Measurements from ENCODE around the gene ADGRV1.

The ADGRV1 gene

GRCh38 chr5:90897618-90898017, 339.0 kb downstream of the ADGRV1 start:
- Histone ChIP-seq H3K9ac (ENCODE audit: low read length) (no peak overlapping the region), H3K4me3 (ENCODE audit: low read length) (no peak overlapping the region), H3K4me1 (ENCODE audit: control insufficient read depth, insufficient read depth, low read length) (peaks cover 3% of the 10 kb centered on the region), H3K36me3 (ENCODE audit: control insufficient read depth, insufficient read depth, low read length, severe bottlenecking) (no peaks in the 10 kb centered on the region), H3K27me3 (replicated peaks; ENCODE audit: control insufficient read depth, insufficient read depth, low read length) (no peaks in the 10 kb centered on the region), H3K9me3 (ENCODE audit: control insufficient read depth, low read length) (no peaks in the 10 kb centered on the region)
- DNase-seq (ENCODE audit: low read depth), result no peak

GRCh38 chr5:90898326-90899013, 339.9 kb downstream of the ADGRV1 start:
- H3K27me3 ChIP-seq (replicated peaks; ENCODE audit: control insufficient read depth, insufficient read depth, low read length), result no peaks in the 10 kb centered on the region
- DNase-seq (ENCODE audit: low read depth), result no peak
- no peak overlapping the region for H3K4me3 ChIP-seq (ENCODE audit: low read length)
- no peaks in the 10 kb centered on the region for H3K9me3 ChIP-seq (ENCODE audit: control insufficient read depth, low read length)
- H3K4me1 ChIP-seq (ENCODE audit: control insufficient read depth, insufficient read depth, low read length), result peaks cover 3% of the 10 kb centered on the region
- H3K9ac ChIP-seq (ENCODE audit: low read length), result no peak overlapping the region
- H3K36me3 ChIP-seq (ENCODE audit: control insufficient read depth, insufficient read depth, low read length, severe bottlenecking), result no peaks in the 10 kb centered on the region

DNA sequence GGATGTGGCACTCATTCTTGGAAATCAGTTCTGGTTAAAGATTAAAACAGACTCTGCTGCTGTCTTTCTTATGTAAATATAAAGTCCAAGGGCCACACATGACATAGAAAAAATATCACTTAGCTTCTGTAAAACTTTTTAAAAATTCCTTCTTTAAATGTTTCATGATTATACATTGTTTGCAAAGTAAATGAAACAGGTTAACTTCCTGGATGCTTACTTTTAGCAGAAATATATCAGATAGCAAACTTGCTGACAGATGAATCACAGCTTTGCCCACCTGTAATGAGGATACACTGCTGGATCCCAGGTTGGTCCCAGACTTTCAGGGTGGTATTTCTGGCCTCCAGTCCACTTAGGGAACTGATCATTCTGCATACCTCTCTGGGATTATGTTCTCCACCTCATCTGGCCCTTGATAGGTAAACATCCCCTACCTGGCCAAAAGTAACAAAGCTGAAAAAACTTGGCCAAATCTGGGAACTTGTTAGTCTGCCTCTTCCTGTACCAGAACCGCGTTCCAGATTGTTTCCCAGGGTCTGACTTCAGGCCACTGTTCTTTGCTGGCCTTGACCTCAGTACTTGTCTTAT, 340.5 kb downstream of the ADGRV1 start:
- H3K4me1 ChIP-seq (ENCODE audit: control insufficient read depth, insufficient read depth, low read length), result peaks cover 3% of the 10 kb centered on the region
- no peak for DNase-seq (ENCODE audit: low read depth)
- H3K36me3 ChIP-seq (ENCODE audit: control insufficient read depth, insufficient read depth, low read length, severe bottlenecking), result no peaks in the 10 kb centered on the region
- H3K9ac ChIP-seq (ENCODE audit: low read length), result no peak overlapping the region
- no peak overlapping the region for H3K4me3 ChIP-seq (ENCODE audit: low read length)
- no peaks in the 10 kb centered on the region for H3K27me3 ChIP-seq (replicated peaks; ENCODE audit: control insufficient read depth, insufficient read depth, low read length)
- no peaks in the 10 kb centered on the region for H3K9me3 ChIP-seq (ENCODE audit: control insufficient read depth, low read length)

DNA sequence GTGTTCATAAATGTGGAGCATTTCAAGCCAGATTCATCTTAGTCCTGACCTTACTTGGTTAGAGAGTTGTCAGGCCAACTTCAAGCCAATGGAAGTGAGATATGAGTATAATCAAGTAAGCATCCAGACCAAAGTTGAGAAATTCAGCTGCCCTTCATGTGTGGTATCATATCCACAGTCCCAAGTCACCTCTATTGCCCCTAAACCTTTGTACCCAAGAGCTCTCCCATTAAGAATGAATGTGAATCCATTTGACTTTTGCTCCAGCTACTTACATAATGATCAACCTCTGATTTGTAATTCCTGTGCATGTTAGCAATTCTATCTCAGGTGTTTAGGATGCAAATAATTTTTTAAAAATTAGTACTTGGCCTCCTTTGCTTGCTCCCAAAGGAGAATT, 342.7 kb downstream of the ADGRV1 start:
- H3K4me1 ChIP-seq (ENCODE audit: control insufficient read depth, insufficient read depth, low read length), result peaks cover 3% of the 10 kb centered on the region
- H3K36me3 ChIP-seq (ENCODE audit: control insufficient read depth, insufficient read depth, low read length, severe bottlenecking), result no peaks in the 10 kb centered on the region
- H3K9ac ChIP-seq (ENCODE audit: low read length), result no peak overlapping the region
- H3K4me3 ChIP-seq (ENCODE audit: low read length), result no peak overlapping the region
- DNase-seq (ENCODE audit: low read depth), result no peak
- H3K27me3 ChIP-seq (replicated peaks; ENCODE audit: control insufficient read depth, insufficient read depth, low read length), result no peaks in the 10 kb centered on the region
- no peaks in the 10 kb centered on the region for H3K9me3 ChIP-seq (ENCODE audit: control insufficient read depth, low read length)

GRCh38 chr5:90902170-90902569, 343.6 kb downstream of the ADGRV1 start:
- H3K27me3 ChIP-seq (replicated peaks; ENCODE audit: control insufficient read depth, insufficient read depth, low read length), result no peaks in the 10 kb centered on the region
- H3K9me3 ChIP-seq (ENCODE audit: control insufficient read depth, low read length), result no peaks in the 10 kb centered on the region
- no peak overlapping the region for H3K4me3 ChIP-seq (ENCODE audit: low read length)
- H3K36me3 ChIP-seq (ENCODE audit: control insufficient read depth, insufficient read depth, low read length, severe bottlenecking), result no peaks in the 10 kb centered on the region
- DNase-seq (ENCODE audit: low read depth), result no peak
- no peak overlapping the region for H3K9ac ChIP-seq (ENCODE audit: low read length)
- peaks cover 3% of the 10 kb centered on the region for H3K4me1 ChIP-seq (ENCODE audit: control insufficient read depth, insufficient read depth, low read length)

GRCh38 chr5:90902651-90903386, 344.2 kb downstream of the ADGRV1 start:
- Histone ChIP-seq H3K27me3 (replicated peaks; ENCODE audit: control insufficient read depth, insufficient read depth, low read length) (no peaks in the 10 kb centered on the region), H3K4me1 (ENCODE audit: control insufficient read depth, insufficient read depth, low read length) (peaks cover 3% of the 10 kb centered on the region), H3K9me3 (ENCODE audit: control insufficient read depth, low read length) (no peaks in the 10 kb centered on the region), H3K4me3 (ENCODE audit: low read length) (no peak overlapping the region), H3K9ac (ENCODE audit: low read length) (no peak overlapping the region), H3K36me3 (ENCODE audit: control insufficient read depth, insufficient read depth, low read length, severe bottlenecking) (no peaks in the 10 kb centered on the region)
- DNase-seq (ENCODE audit: low read depth), result no peak

- Histone ChIP-seq H3K4me3 (ENCODE audit: low read length) (no peak overlapping the region), H3K4me1 (ENCODE audit: control insufficient read depth, insufficient read depth, low read length) (no peaks in the 10 kb centered on the region), H3K36me3 (ENCODE audit: control insufficient read depth, insufficient read depth, low read length, severe bottlenecking) (no peaks in the 10 kb centered on the region), H3K9ac (ENCODE audit: low read length) (no peak overlapping the region), H3K27me3 (replicated peaks; ENCODE audit: control insufficient read depth, insufficient read depth, low read length) (no peaks in the 10 kb centered on the region), H3K9me3 (ENCODE audit: control insufficient read depth, low read length) (no peaks in the 10 kb centered on the region)
- DNase-seq (ENCODE audit: low read depth), result peak; percentile 40
These were observed 350.5 kb downstream of the ADGRV1 start for GRCh38 chr5:90909101-90909503.

DNA sequence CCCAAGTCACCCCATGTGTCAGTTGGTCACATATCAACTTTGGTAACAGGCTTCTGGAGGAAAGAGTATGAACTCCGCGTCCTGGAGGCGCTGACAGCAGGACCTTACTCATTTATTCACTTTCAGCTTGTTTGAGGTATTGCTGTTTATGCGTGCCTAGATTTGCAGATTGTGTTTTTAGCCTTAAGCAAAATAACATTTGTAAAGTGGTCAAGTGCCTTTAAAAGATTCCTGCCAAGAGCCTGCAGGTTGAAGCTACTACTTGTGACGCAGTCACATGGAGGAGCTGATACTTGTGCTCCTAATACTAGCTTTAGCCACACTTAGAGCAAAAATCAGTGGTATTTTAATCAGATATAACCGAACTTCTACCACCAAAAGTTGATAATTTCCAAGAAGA, 351.3 kb downstream of the ADGRV1 start:
- no peak overlapping the region for H3K9ac ChIP-seq (ENCODE audit: low read length)
- no peak overlapping the region for H3K4me3 ChIP-seq (ENCODE audit: low read length)
- H3K36me3 ChIP-seq (ENCODE audit: control insufficient read depth, insufficient read depth, low read length, severe bottlenecking), result no peaks in the 10 kb centered on the region
- H3K9me3 ChIP-seq (ENCODE audit: control insufficient read depth, low read length), result no peaks in the 10 kb centered on the region
- DNase-seq (ENCODE audit: low read depth), result no peak
- H3K4me1 ChIP-seq (ENCODE audit: control insufficient read depth, insufficient read depth, low read length), result no peaks in the 10 kb centered on the region
- H3K27me3 ChIP-seq (replicated peaks; ENCODE audit: control insufficient read depth, insufficient read depth, low read length), result no peaks in the 10 kb centered on the region

GRCh38 chr5:90911169-90911568, 352.6 kb downstream of the ADGRV1 start:
- no peak overlapping the region for H3K4me3 ChIP-seq (ENCODE audit: low read length)
- no peak for DNase-seq (ENCODE audit: low read depth)
- H3K36me3 ChIP-seq (ENCODE audit: control insufficient read depth, insufficient read depth, low read length, severe bottlenecking), result no peaks in the 10 kb centered on the region
- no peak overlapping the region for H3K9ac ChIP-seq (ENCODE audit: low read length)
- no peaks in the 10 kb centered on the region for H3K27me3 ChIP-seq (replicated peaks; ENCODE audit: control insufficient read depth, insufficient read depth, low read length)
- no peaks in the 10 kb centered on the region for H3K4me1 ChIP-seq (ENCODE audit: control insufficient read depth, insufficient read depth, low read length)
- no peaks in the 10 kb centered on the region for H3K9me3 ChIP-seq (ENCODE audit: control insufficient read depth, low read length)

GRCh38 chr5:90912476-90912875, 353.9 kb downstream of the ADGRV1 start:
- DNase-seq (ENCODE audit: low read depth), result no peak
- H3K9ac ChIP-seq (ENCODE audit: low read length), result no peak overlapping the region
- H3K9me3 ChIP-seq (ENCODE audit: control insufficient read depth, low read length), result no peaks in the 10 kb centered on the region
- H3K36me3 ChIP-seq (ENCODE audit: control insufficient read depth, insufficient read depth, low read length, severe bottlenecking), result no peaks in the 10 kb centered on the region
- no peaks in the 10 kb centered on the region for H3K27me3 ChIP-seq (replicated peaks; ENCODE audit: control insufficient read depth, insufficient read depth, low read length)
- no peak overlapping the region for H3K4me3 ChIP-seq (ENCODE audit: low read length)
- H3K4me1 ChIP-seq (ENCODE audit: control insufficient read depth, insufficient read depth, low read length), result no peaks in the 10 kb centered on the region

- H3K9me3 ChIP-seq (ENCODE audit: control insufficient read depth, low read length), result no peaks in the 10 kb centered on the region
- H3K4me3 ChIP-seq (ENCODE audit: low read length), result no peak overlapping the region
- H3K9ac ChIP-seq (ENCODE audit: low read length), result no peak overlapping the region
- H3K27me3 ChIP-seq (replicated peaks; ENCODE audit: control insufficient read depth, insufficient read depth, low read length), result no peaks in the 10 kb centered on the region
- H3K36me3 ChIP-seq (ENCODE audit: control insufficient read depth, insufficient read depth, low read length, severe bottlenecking), result no peaks in the 10 kb centered on the region
- no peaks in the 10 kb centered on the region for H3K4me1 ChIP-seq (ENCODE audit: control insufficient read depth, insufficient read depth, low read length)
- DNase-seq (ENCODE audit: low read depth), result no peak
These were observed 356.8 kb downstream of the ADGRV1 start for GRCh38 chr5:90915393-90915792.

Measured in adipocyte (in vitro differentiated cells).